GM12865 (cell line): ENCODE results near the gene CGNL1.

ENCODE experiments used
- DNase-seq: peaks from one replicate; pipeline ENCODE4 v3.0.0; 2010; ENCODE audit warnings: low read depth
- H3K4me3 ChIP-seq: 2 replicates; pipeline ENCODE4 v1.5.1; 2011; ENCODE audit warnings: mild to moderate bottlenecking, low read depth, low read length, control low read depth
- CTCF ChIP-seq: IDR thresholded peaks from 2 replicates; pipeline ENCODE4 v1.5.1; 2011; ENCODE audit warnings: low read length, control low read depth, low read depth, inconsistent platforms; ENCODE audit not compliant: insufficient read depth; ENCODE audit errors: missing control alignments

CGNL1 gene

GRCh38 chr15:57357799-57358198, 18.5 kb upstream of the CGNL1 start:
- no peak for TF ChIP-seq CTCF
- no peak overlapping the region for H3K4me3 ChIP-seq
- DNase-seq, result no peak

GRCh38 chr15:57358571-57358970, 17.7 kb upstream of the CGNL1 start:
- no peak for TF ChIP-seq CTCF
- DNase-seq, result no peak
- no peak overlapping the region for H3K4me3 ChIP-seq

- H3K4me3 ChIP-seq, result no peak overlapping the region
- TF ChIP-seq CTCF, result no peak
- no peak for DNase-seq
These were observed 12.6 kb upstream of the CGNL1 start for GRCh38 chr15:57363661-57364060.

- no peak for DNase-seq
- TF ChIP-seq CTCF, result no peak
- no peak overlapping the region for H3K4me3 ChIP-seq
These were observed 11.9 kb upstream of the CGNL1 start for GRCh38 chr15:57364282-57365007.

GRCh38 chr15:57367556-57367955, 8.7 kb upstream of the CGNL1 start:
- H3K4me3 ChIP-seq, result no peak overlapping the region
- no peak for TF ChIP-seq CTCF
- no peak for DNase-seq

- no peak overlapping the region for H3K4me3 ChIP-seq
- no peak for DNase-seq
- no peak for TF ChIP-seq CTCF
These were observed 5.4 kb upstream of the CGNL1 start for GRCh38 chr15:57370929-57371328.
